Lower leg skin (tissue), 3 donors: ENCODE results near the gene CDC14A.

Source experiments
- CTCF ChIP-seq, 3 donors: fragments of 450-650 bp; IDR thresholded peaks; one replicate each; pipeline ENCODE4 v1.5.1; 2016; ENCODE audit warnings: antibody characterized with exemption in 3 of 3, mild to moderate bottlenecking in 3 of 3, moderate library complexity in 2 of 3
- POLR2A ChIP-seq, 2 donors: fragments of 450-650 bp; IDR thresholded peaks; one replicate each; pipeline ENCODE4 v1.6.1; 2016 to 2017; ENCODE audit warnings: antibody characterized with exemption in 2 of 2, mild to moderate bottlenecking in 1 of 2, moderate library complexity in 1 of 2

GRCh38 chr1:100557606-100557953 lies 205.3 kb downstream of the CDC14A start:
- TF ChIP-seq CTCF (IDR thresholded peaks at IDR 0.05) (no peak), POLR2A (IDR thresholded peaks at IDR 0.05) (no peak)
